GM21786 (cell line): Measurements from ENCODE around the gene B3GNT9.
A peak's percentile ranks its signal among the peaks of the same experiment; 100 is the strongest.

Experiments used
- ATAC-seq: cut with Tn5 transposase; IDR thresholded peaks from one replicate; pipeline ENCODE4 v1.9.1; 2021; ENCODE audit not compliant: unreplicated experiment

Gene B3GNT9

DNA sequence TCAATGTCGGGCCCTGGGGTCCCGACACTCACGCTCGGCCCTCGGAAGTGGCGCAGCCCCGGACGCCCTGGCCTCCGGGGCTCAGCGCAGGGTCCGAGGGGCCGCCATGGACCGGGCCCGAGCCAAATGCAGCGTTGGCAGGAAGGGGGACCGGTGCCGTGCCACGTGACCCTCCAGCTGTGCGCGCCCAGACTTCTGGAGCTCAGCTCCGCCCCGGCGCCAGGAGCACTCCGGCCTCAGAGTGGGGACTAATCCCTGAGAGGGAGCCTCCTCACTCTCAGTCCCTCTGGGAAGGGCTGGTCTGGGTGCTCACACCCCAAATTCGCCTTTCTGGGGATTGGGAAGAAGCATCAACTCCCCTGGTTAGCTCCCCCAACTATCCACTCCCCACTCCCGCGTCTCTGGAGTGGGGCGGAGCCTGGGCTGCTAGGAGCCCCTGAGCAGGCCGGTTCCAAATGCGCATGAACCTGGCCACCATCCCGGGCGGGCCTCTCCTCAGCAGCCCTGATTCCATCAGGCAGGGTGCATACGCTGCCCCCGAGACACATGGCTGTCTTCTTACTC, at the start of gene B3GNT9:
TSS of gene B3GNT9 (minus strand) at position 166 of the 564 bp plus-strand sequence. CDS start 513 bp downstream, outside the sequence.
- peak; percentile 49 for ATAC-seq

- no peak for ATAC-seq
These were observed 49.7 kb upstream of the B3GNT9 start for GRCh38 chr16:67200491-67200890.

DNA sequence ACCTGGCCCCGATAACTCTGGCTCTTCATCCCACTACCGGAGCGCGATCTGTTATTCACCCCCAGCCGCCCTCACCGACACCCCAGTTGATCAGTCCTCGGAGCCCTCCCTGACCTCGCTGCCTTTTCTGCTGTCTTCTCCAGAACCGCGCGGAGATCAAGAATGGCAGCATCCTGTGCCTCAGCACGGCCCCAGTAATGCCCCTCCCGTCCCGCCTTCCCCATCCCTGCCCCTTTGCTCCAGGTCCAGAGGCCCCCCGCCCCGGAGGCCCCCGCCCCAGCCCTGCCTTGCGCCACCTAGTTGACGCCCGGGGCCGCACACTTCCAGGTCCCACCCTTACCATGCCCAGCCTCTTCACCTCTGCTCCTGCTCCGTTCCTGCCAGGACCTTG, 49.0 kb upstream of the B3GNT9 start:
- no peak for ATAC-seq

DNA sequence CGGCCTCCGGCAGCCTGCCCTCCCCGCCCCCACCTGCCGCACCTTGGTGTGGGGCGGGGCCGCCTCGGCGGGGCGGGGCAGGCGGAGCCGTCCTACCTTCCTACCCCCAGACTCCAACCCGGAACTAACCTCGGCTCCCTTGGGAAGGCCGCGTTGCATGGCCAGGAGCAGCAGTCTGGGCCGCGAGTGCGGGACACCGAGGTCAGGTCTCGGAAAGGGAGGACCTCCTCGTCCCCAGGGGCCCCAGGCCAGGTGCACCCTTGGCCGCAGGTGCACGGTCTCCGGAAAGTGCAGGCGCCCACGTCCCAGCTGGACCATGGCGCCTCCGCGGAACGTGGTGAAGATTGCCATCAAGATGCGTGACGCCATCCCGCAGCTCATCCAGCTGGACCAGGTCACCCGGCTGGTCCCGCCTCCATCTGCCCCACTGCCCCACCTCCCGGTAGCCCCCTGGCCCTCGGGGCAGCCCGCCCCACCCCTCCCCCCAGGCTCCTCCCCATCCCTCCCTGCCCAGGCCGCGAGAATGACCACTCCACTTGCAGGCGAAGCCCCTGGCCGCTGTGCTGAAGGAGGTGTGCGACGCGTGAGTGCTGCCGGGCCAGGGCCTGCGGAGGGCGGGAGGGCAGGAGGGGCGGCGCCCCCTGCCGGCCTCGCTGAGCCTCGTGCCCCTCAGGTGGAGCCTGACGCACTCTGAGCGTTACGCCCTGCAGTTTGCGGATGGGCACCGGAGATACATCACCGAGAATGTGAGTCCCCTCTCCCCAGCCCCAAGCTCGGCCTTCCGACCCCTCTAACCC, 48.4 kb upstream of the B3GNT9 start, which contains the start of gene ELMO3:
TSS of gene ELMO3 (plus strand) at position 121 of the 797 bp plus-strand sequence. CDS start at position 317, 196 bp downstream.
- no peak for ATAC-seq

- ATAC-seq = no peak
These were observed 47.5 kb upstream of the B3GNT9 start for GRCh38 chr16:67198238-67198734.

DNA sequence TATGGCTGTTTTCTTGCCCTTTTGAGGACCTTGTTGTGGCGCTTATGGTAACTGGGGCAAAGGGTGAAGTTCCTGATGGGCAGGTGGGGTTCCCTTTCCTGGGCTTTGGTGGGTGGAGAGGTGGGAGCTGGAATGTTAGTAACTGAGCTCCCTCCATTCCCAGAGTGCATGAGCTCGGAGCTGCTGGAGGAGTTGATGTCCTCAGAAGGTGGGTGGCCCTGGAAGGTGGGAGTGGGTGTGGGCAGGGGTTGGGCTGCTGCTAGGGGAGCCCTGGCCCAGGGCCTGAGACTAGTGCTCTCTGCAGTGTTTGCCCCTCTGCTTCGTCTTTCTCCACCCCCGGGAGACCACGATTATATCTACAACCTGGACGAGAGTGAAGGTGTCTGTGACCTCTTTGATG, 46.9 kb upstream of the B3GNT9 start:
- ATAC-seq = no peak

- no peak for ATAC-seq
These were observed 46.1 kb upstream of the B3GNT9 start for GRCh38 chr16:67196881-67197280.

- no peak for ATAC-seq
These were observed 44.9 kb upstream of the B3GNT9 start for GRCh38 chr16:67195676-67196075.

GRCh38 chr16:67194260-67194659, 43.5 kb upstream of the B3GNT9 start:
- no peak for ATAC-seq

GRCh38 chr16:67193536-67193935, 42.7 kb upstream of the B3GNT9 start:
- ATAC-seq = no peak

DNA sequence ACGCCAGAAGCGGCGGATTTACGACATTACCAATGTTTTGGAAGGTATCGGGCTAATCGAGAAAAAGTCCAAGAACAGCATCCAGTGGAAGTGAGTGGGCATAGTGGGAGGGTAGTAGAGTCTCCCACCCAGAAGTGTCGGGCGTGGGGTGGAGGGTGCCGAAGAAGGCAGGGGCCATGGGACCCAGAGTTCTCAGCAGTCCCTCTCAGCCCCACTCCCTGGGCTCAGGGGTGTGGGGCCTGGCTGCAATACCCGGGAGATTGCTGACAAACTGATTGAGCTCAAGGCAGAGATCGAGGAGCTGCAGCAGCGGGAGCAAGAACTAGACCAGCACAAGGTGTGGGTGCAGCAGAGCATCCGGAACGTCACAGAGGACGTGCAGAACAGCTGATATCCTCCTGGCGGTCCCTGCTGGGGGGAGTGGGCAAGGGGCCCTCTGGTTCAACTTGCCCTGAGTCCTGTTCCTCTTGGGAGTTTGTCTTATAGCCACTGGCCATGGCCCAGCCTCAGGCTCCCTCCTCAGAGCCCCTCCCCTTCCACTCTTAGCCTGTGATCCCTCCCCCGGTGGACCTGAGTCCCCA, 42.1 kb upstream of the B3GNT9 start:
- ATAC-seq = no peak

- ATAC-seq = peak; percentile 93
These were observed 41.3 kb upstream of the B3GNT9 start, which contains the start of gene E2F4 for GRCh38 chr16:67191995-67192681. E2F4 (plus strand) TSS chr16:67192155; CDS start chr16:67192228, 73 bp downstream.

DNA sequence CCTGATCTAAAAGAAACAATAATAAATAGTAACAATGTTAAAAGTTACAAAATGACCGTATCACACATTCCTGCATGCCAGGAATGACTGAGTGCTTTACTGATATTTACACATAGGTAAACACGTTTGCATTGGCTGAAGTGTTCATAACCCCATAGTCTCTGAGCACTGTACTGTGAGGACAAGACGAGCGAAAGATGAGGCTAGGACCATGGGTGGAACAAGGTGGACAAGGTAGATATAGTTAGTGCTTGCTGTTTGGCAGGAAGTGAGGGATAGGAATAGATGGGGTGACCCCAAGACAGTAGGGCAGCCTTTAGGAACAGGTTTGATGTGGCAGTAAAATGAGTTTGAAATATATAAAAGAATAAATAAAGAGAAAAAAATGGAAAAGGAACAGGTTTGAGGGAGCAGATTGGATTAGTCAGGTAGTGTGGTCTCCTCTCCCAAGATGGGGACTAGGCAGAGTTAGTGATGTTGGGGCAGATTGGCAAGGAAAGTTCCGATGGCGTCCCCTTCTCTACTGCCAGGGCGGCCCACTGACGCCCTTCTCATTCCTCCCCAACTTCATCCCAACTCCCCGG, 40.7 kb upstream of the B3GNT9 start:
- ATAC-seq = no peak

DNA sequence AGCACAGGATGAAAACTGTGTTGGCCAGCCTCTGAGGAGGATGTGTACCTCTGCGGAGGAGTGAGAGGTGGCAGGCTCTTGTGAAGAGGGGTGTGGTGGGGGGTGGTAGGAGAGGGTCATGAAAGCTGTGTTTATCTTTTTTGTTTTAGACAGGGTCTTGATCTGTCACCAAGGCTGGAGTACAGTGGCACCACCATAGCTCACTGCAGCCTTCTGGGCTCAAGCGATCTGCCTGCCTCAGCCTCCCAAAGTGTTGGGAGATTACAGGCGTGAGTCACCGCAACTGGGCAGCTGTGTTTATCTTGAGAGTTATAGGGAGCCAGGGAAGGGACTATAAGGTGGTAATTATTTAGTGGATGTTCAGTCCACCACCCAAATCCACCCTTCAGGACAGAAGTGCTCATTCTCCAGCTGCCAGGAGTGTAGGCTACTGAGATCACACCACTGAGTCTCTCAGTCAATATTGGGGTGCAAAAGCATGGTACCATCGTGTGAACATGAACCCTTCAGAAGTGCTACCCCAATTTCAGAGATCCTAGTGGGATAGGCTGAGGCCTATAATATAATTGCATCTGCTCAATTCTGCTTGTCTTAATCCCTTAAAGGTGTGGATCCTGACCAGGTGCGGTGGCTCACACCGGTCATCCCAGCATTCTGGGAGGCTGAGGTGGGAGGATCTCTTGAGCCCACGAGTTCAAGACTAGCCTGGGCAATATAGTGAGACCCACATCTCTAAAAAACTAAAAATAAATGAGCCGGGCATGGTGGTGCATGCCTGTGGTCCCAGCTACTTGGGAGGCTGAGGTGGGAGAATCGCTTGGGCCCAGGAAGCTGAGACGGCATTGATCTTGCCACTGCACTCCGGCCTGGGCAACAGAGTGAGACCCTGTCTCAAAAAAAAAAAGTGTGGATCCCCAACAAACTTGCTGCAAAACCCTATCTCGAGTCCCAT, 39.9 kb upstream of the B3GNT9 start:
- ATAC-seq = no peak

- no peak for ATAC-seq
These were observed 39.2 kb upstream of the B3GNT9 start, which contains the start of gene EXOC3L1 for GRCh38 chr16:67190041-67190440. EXOC3L1 (minus strand) TSS chr16:67190136; CDS start chr16:67189676, 460 bp downstream.

GRCh38 chr16:67188798-67189197, 38.0 kb upstream of the B3GNT9 start:
- no peak for ATAC-seq

- ATAC-seq = no peak
These were observed 37.5 kb upstream of the B3GNT9 start for GRCh38 chr16:67188323-67188722.

GRCh38 chr16:67187175-67187890, 36.5 kb upstream of the B3GNT9 start:
- ATAC-seq = no peak

DNA sequence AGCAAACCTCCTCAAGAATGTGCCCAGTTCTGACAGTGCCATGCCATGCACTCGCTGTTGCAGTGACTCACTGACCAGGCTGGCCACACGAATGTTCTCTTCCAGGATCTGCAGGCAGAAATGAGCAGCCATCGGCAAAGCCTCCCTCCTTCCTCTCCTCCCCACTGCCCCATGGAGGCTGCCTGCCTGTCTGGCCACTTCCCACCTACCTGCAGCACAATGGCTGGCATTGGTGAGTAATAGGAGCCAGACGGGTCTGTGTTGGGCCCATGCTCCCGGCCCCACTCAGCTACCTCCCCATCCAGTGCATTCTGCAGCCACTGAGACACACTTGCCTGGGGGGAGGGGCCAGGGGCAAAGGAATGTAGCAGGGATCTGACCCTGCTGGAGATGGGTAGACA, 35.8 kb upstream of the B3GNT9 start:
- no peak for ATAC-seq
